ENCODE results near the gene SS18. TPM values are rescaled to one million over a fixed set of nuclear protein-coding genes. Genes with fewer than 3 reads are reported as not detected.

SS18 gene
- total RNA-seq, 1 experiment from 2014 or later = 98.7 TPM

DNA sequence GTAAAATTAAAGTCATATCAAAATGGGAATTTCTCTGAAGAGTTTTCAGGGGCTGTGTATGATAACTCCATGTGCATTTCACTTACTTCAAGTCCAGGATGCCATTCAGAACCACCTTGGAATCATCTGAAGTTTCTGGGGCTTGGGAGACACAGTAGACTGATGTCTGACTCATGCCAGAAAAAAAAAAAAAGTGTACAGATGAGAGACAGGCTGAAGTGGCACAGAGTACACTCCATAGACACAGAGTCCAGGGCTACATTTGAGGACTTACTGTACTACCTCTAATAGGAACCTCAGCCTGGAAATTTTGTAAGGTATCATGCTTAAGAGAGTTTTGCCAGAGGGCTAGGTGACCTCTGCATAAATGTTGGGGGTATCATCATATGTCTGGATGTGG lies 92.0 kb downstream of the SS18 start:
- H4K20me1 ChIP-seq (ENCODE audit: low read length) = no peaks in the 10 kb centered on the region
- no peak overlapping the region for H3K9ac ChIP-seq (ENCODE audit: low read length)
- ATAC-seq = no peak
- H3K4me2 ChIP-seq (ENCODE audit: low read length) = no peak overlapping the region
- no peaks in the 10 kb centered on the region for H3F3A ChIP-seq (ENCODE audit: low read length, unreplicated experiment)
- no peaks in the 10 kb centered on the region for H3K79me2 ChIP-seq (ENCODE audit: low read length)
- no peak overlapping the region for H2AFZ ChIP-seq (ENCODE audit: low read length)
- no peak overlapping the region for H3K27ac ChIP-seq (ENCODE audit: low read length)
- DNase-seq = no peak
- TF ChIP-seq, protein P1, sequence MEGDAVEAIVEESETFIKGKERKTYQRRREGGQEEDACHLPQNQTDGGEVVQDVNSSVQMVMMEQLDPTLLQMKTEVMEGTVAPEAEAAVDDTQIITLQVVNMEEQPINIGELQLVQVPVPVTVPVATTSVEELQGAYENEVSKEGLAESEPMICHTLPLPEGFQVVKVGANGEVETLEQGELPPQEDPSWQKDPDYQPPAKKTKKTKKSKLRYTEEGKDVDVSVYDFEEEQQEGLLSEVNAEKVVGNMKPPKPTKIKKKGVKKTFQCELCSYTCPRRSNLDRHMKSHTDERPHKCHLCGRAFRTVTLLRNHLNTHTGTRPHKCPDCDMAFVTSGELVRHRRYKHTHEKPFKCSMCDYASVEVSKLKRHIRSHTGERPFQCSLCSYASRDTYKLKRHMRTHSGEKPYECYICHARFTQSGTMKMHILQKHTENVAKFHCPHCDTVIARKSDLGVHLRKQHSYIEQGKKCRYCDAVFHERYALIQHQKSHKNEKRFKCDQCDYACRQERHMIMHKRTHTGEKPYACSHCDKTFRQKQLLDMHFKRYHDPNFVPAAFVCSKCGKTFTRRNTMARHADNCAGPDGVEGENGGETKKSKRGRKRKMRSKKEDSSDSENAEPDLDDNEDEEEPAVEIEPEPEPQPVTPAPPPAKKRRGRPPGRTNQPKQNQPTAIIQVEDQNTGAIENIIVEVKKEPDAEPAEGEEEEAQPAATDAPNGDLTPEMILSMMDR (conservative IDR thresholded peaks at IDR 0.05; ENCODE audit: low read depth, low read length) = no peak
- CTCF ChIA-PET = no interaction called here
- no peak overlapping the region for H3K4me3 ChIP-seq (ENCODE audit: low read length)
- intact Hi-C loops (cut with micrococcal nuclease) = no loop called here
- no peaks in the 10 kb centered on the region for H3K36me3 ChIP-seq (ENCODE audit: low read depth, low read length)
- no peaks in the 10 kb centered on the region for H3K9me3 ChIP-seq (ENCODE audit: low read length)
- H3K9me2 ChIP-seq (replicated peaks; ENCODE audit: low read length) = no peaks in the 10 kb centered on the region
- BruUV-seq (replicated peaks) = no TSS peak
- POLR2A ChIA-PET (ENCODE audit: unreplicated experiment) = no interaction called here
- H3K4me1 ChIP-seq (ENCODE audit: insufficient read depth, low read length) = no peaks in the 10 kb centered on the region
- H3K27me3 ChIP-seq (ENCODE audit: low read length) = peaks cover 10% of the 10 kb centered on the region

DNA sequence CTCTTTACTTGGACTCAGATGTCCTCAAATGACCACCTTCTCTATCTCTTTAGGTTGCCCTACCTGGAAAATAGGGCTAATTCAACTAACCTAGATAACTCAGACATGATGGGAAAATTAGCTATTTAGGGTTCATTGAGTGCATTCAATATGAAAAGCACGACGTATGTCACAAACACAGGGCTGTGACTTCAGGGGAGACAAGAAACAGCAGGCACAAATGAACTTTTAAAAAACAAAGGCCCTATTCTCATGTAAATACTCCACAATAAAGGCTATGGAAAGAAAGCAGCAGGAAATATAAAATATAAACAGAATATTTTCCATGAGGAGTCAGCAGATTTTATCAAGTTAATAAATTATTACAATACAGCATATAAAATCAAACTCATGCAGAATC lies 97.8 kb downstream of the SS18 start:
- H3K9me3 ChIP-seq (ENCODE audit: low read length) = no peaks in the 10 kb centered on the region
- ATAC-seq (no peak), DNase-seq (no peak)
- no peak overlapping the region for H2AFZ ChIP-seq (ENCODE audit: low read length)
- H3K4me1 ChIP-seq (ENCODE audit: insufficient read depth, low read length) = no peaks in the 10 kb centered on the region
- intact Hi-C loops (cut with micrococcal nuclease) = no loop called here
- H3K9me2 ChIP-seq (replicated peaks; ENCODE audit: low read length) = no peaks in the 10 kb centered on the region
- TF ChIP-seq EZH2phosphoT487 (IDR thresholded peaks at IDR 0.05; ENCODE audit: borderline replicate concordance, low read length) = no peak
- no peak for TF ChIP-seq EZH2 (IDR thresholded peaks at IDR 0.05; ENCODE audit: low read length, unreplicated experiment)
- TF ChIP-seq, protein P1 (conservative IDR thresholded peaks at IDR 0.05; ENCODE audit: low read depth, low read length) = no peak
- H3K4me2 ChIP-seq (ENCODE audit: low read length) = no peak overlapping the region
- no peak overlapping the region for H3K9ac ChIP-seq (ENCODE audit: low read length)
- no TSS peak for BruUV-seq (replicated peaks)
- H4K20me1 ChIP-seq (ENCODE audit: low read length) = no peaks in the 10 kb centered on the region
- H3K4me3 ChIP-seq (ENCODE audit: low read length) = no peak overlapping the region
- ChIA-PET POLR2A (ENCODE audit: unreplicated experiment) (no interaction called here), CTCF (no interaction called here)
- H3K79me2 ChIP-seq (ENCODE audit: low read length) = no peaks in the 10 kb centered on the region
- no peaks in the 10 kb centered on the region for H3K36me3 ChIP-seq (ENCODE audit: low read depth, low read length)
- peaks cover 37% of the 10 kb centered on the region for H3K27me3 ChIP-seq (ENCODE audit: low read length)
- no peak overlapping the region for H3K27ac ChIP-seq (ENCODE audit: low read length)
- no peaks in the 10 kb centered on the region for H3F3A ChIP-seq (ENCODE audit: low read length, unreplicated experiment)

DNA sequence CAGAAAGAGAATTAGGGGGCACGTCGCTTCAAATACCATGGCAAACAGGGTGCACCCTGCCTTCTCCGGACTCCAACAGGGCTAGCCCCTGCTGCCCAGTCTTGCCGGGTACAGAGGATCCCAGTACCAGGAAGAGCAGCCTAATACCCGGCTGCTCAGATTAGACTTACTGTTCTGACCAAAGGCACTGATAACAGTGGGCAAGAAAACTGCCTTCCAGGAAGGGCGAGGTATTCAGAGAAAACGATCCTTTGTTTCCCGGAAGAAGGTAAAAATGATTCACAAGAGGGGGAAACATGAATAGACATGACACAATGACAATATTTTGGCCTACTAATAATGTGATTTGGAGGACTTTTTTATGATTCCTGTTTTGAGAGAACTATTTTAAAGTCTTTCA lies 99.9 kb downstream of the SS18 start:
- intact Hi-C loops (cut with micrococcal nuclease) = no loop called here
- CTCF ChIA-PET = no interaction called here

More for the DNA sequence above, 99.9 kb downstream of the SS18 start:
- H3K27ac ChIP-seq (ENCODE audit: low read length) = no peak overlapping the region
- ATAC-seq (no peak), DNase-seq (no peak)
- peaks cover 46% of the 10 kb centered on the region for H3K27me3 ChIP-seq (ENCODE audit: low read length)
- no peak overlapping the region for H3K4me2 ChIP-seq (ENCODE audit: low read length)
- H3K9me2 ChIP-seq (replicated peaks; ENCODE audit: low read length) = no peaks in the 10 kb centered on the region
- no peaks in the 10 kb centered on the region for H3F3A ChIP-seq (ENCODE audit: low read length, unreplicated experiment)
- no peaks in the 10 kb centered on the region for H3K9me3 ChIP-seq (ENCODE audit: low read length)
- H2AFZ ChIP-seq (ENCODE audit: low read length) = no peak overlapping the region
- no peaks in the 10 kb centered on the region for H4K20me1 ChIP-seq (ENCODE audit: low read length)
- no peaks in the 10 kb centered on the region for H3K79me2 ChIP-seq (ENCODE audit: low read length)
- no peak overlapping the region for H3K9ac ChIP-seq (ENCODE audit: low read length)
- BruUV-seq (replicated peaks) = no TSS peak
- H3K4me1 ChIP-seq (ENCODE audit: insufficient read depth, low read length) = no peaks in the 10 kb centered on the region
- H3K4me3 ChIP-seq (ENCODE audit: low read length) = no peak overlapping the region
- POLR2A ChIA-PET (ENCODE audit: unreplicated experiment) = no interaction called here
- no peak for TF ChIP-seq EZH2 (IDR thresholded peaks at IDR 0.05; ENCODE audit: low read length, unreplicated experiment)
- TF ChIP-seq, protein P1 (conservative IDR thresholded peaks at IDR 0.05; ENCODE audit: low read depth, low read length) = no peak
- no peak for TF ChIP-seq EZH2phosphoT487 (IDR thresholded peaks at IDR 0.05; ENCODE audit: borderline replicate concordance, low read length)
- H3K36me3 ChIP-seq (ENCODE audit: low read depth, low read length) = no peaks in the 10 kb centered on the region
